HG03095 (cell line): ENCODE data around the gene LCP2.

Experiments
- ATAC-seq: cut with Tn5 transposase; IDR thresholded peaks from one replicate; pipeline ENCODE4 v1.9.1; 2021; ENCODE audit warnings: moderate library complexity; ENCODE audit not compliant: unreplicated experiment

The LCP2 gene

GRCh38 chr5:170296935-170297588 is 515 bp downstream of the LCP2 start:
- ATAC-seq = peak; percentile 56

GRCh38 chr5:170296036-170296934 is 1.3 kb downstream of the LCP2 start:
- ATAC-seq = no peak

DNA sequence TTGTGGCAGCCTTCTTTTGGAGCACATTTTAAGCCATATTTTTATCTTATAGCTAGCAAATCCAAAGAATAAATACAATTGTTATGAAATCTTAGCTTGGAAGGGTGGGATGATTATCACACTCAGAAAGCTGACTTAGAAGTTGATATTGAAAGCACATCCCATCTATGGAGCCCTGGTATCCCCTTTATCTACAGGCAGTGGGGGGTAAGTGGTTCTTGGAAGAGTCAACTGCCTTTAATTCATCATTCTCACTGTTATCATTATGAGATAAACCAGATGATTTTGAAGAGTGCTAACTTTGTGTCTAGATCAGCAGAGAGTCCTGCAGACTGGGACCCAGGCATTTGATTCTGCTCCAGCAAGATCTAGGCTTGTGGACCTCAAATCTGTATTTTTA is 3.0 kb downstream of the LCP2 start:
- ATAC-seq = no peak

- ATAC-seq = no peak
Observed at GRCh38 chr5:170294057-170294456, 3.5 kb downstream of the LCP2 start.

GRCh38 chr5:170293273-170293672 is 4.3 kb downstream of the LCP2 start:
- peak; percentile 72 for ATAC-seq

DNA sequence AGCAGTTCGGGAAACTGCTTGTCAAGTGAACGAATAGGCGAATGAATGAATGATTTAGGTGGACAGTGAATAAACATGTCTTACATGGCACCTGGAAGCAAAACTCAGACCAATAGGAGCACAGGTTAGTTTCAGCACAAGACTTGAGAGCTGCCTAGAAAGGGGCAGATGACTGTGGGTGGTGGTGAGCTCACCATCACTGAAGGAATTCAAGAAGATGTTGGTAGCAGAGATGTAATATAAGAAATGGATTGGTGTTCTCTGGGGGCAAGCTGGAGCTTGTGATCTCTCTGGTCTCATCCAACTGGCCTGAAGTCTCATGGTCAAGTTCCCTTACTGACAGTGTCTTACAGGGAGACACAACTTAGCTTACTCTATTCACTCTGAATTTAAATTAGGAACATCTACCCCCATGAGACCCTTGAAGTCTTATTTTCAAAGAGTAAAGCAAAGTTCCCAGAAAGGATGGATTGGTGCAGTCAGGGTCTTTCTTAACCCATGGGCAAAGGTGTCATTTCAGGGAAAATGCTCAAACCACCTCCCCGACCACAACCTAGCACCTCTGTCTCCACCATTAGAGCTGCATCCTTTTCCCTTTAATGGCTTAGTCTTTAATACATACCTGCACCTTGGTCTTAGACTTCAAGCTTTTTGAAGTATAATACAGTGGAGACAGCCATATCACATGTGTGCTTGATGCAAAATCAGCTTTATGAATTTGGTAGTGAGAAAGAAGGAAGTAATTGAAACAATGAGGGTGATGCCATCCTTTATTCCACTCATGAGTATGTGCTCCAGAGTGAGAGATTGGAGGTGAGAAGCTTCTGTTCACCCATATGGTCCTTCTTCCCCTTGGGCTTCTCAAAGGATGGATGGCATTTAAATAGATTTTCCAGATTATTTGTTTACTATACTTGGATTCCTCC is 5.1 kb downstream of the LCP2 start:
- ATAC-seq = no peak

GRCh38 chr5:170290498-170290897 is 7.1 kb downstream of the LCP2 start:
- ATAC-seq = no peak

- ATAC-seq = no peak
Observed at GRCh38 chr5:170289764-170290163, 7.8 kb downstream of the LCP2 start.

DNA sequence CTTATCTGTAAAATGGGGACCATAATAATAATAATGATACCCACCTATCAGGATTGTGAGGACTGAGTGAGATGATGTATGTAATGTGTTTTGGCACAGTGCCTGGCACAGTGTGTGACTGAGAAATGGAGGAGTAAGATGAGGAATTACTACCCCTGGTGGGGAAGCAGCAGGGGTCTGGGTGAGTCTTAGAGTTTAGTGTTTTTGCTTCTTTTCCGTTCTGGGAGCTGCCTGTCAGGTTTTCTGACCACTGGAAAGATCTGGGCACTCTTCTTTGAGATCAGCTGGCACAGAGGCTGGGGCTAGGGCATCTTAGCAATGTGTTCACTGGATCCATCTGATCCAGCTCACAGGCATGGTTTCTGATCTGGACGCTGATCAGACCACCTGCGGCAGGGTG is 8.5 kb downstream of the LCP2 start:
- no peak for ATAC-seq

GRCh38 chr5:170288551-170288950 is 9.0 kb downstream of the LCP2 start:
- ATAC-seq = no peak

DNA sequence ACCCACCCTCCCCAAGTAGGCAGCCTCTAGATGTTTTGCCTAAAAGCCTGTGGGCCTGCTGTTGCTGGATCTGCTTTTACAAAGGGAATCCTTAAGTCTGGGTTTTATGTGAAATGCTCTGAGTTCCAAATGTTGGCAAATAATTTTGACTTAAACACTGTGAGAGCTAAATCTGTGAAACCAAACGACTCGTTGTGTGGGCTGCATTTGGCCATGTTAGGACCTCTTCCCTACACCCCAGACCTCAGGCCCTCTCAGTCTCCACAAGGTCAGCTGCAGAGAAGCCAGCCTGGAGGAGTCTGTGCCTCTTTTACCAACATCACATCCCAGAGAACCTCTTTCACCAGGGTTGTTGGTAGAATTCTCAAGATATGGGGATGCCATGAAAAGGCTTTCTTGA is 9.4 kb downstream of the LCP2 start:
- no peak for ATAC-seq

DNA sequence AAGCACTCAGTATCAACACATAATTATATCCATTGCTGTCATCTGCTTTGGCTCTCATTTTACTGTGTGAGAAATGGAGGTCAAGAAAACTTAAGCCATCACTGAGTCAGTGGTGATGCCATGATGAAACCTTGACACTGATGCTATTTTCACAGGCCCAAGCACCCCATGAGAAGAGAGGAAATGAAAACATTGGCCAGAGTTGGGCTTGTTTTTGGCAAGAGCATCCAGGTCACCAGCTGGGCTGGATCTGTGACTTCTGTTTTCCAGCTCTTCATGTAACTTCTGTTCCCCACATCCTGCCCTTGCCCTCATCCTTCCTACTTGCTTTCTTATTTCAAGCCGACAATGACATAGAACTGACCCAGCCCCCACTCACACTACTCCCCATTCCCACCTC is 10.0 kb downstream of the LCP2 start:
- ATAC-seq = no peak

- no peak for ATAC-seq
Observed at GRCh38 chr5:170286386-170286925, 11.1 kb downstream of the LCP2 start.

DNA sequence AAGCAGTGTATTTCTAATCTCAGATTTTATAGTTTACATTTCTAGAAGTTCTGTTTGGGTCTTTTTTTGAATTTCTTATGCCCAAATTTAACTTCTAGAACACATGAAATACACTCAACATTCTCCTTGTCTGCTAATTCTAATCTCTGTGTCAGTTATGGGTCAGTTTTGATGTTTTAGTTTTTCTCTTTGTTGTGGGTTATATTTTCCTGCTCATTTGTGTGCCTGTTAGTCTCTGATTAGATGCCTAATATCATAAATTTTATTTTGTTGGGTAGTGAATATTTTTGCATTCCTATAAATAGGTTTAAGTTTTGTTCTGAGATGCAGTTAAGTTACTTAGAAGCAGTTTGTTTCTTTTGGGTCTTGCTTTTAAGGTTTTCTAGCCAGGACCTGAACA is 12.4 kb downstream of the LCP2 start:
- no peak for ATAC-seq

DNA sequence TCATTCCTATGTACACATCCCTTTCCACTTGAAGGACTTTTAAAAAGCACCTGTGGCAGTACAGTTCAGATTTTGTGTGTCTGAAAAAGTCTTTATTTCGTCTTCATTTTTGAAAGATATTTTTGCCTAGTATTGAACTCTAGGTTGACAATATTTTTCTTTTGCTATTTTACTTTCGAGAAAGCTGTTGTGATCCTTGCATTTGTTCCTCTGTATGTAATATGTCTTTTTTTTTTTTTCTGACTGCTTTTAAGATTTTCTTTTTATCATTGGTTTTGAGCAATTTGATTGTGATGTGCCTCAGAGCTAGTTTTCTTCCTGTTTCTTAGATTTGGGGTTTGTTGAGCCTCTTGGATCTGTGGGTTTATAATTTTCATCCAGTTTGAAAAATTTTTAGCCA is 13.3 kb downstream of the LCP2 start:
- ATAC-seq = no peak

- no peak for ATAC-seq
Observed at GRCh38 chr5:170283296-170283695, 14.3 kb downstream of the LCP2 start.

GRCh38 chr5:170280011-170280493 is 17.5 kb downstream of the LCP2 start:
- no peak for ATAC-seq

DNA sequence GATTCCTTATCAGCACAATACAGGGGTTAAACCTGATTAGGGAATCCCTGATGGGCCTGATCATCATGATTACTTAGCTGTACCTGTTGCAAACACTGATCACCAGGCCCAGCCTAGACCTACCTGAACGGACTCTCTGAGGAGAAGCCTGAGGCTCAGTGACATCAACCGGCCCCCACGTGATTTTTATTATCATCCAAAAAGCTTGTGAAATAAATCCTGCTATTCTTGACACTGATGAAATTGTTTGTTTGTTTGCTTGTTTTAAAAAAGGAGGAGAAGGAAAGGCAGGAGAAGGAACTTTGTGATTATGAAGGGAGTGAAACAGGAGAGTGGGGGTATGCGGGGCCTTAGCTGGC is 18.1 kb downstream of the LCP2 start:
- no peak for ATAC-seq

DNA sequence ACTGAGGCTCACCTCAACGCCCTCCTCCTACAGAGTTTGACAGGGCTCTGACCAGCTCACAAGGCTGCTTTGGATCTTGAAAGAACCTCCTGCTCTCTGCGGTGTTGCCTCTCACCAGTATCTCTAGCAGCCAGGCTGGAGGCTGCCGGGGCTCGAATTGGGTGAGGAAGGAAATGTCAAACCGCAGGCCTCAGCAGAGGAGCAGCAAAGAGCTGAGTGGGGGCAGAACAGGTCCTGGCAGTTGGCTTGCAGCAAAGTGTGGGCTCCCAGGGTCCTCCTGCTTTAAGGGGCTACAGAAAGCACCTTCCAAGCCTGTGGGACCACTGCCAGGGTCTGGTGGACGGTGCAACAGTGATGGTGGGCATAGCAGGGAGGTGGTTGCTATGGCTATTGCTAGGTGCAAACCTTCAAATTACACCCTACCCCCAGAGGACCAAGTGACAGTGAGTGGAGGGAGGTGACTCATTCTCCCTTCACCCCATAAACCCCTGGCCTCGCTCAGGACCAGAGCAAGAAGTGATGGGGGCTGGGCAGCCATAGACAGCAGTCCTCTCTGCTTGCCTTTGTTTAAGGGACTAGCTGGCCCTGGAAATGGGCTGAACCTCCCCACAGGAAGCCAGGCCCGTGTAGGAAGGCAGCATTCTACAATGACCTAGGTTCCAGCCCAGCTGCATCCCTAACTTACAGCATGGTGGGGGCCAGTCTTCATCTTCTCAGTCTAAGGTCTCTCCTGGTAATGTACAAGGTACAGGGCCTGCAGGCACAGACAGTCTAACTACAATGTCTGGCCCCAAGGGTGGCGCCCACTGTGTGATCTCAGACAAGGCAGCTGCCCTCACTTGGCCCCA is 18.7 kb downstream of the LCP2 start:
- ATAC-seq = peak; percentile 81

DNA sequence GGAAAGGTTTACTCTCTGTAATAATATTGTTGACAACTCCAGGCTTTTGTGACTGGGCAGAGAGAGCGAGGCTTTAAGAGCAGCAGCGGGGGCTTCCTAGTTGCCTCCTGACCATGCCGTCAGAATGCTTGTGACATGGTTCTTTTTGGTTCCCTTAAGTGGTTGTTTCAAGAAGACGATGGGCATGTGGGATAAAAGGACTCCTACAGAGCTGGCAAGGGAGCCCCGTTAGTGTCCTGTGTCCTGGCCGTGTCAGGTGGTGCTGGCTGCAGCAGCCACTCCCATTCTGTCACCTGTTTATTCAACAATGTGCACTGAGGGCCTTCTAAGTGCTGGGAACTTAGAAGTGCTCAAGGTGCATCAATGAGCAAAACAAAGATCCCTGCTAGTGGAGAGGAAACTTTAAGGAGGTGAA is 19.7 kb downstream of the LCP2 start:
- no peak for ATAC-seq
